Muscle of leg (tissue), 9 donors: ENCODE measurements around the gene CYP27A1. TPM values are rescaled to one million over a fixed set of nuclear protein-coding genes. Genes with fewer than 3 reads are reported as not detected.

Experiments used
- polyA plus RNA-seq, 8 donors: library from polyadenylated mRNA; unstranded; fragments of 120-200 nt; gene quantifications; one replicate each; pipeline versions ENCODE4 v1.2.1 to v1.2.3, GENCODE V29; 2013; ENCODE audit warnings: inconsistent platforms in 1 of 8, low replicate concordance in 1 of 8; ENCODE audit not compliant: insufficient read length in 8 of 8, insufficient read depth in 1 of 8
- total RNA-seq: library from RNA; stranded (reverse); fragments of 120-200 nt; gene quantifications from one replicate; pipeline ENCODE4 v1.2.4, GENCODE V29; 2013

Gene CYP27A1
- total and polyA plus RNA-seq, 9 donors = 11.8 to 26.8 (median 19.3) TPM

Other genes starting within 250 kb of the CYP27A1 start
- gene USP37, start 213.8 kb upstream of the CYP27A1 start, total RNA-seq = 11.0 TPM
- gene USP37, start 213.8 kb upstream of the CYP27A1 start, polyA plus RNA-seq = 10 to 100 TPM in 1 of 8 donors, 1 to 10 TPM in 7; 4.8 to 10.7 (median 9.0) TPM
- 35.4 TPM for gene CNOT9, start 213.3 kb upstream of the CYP27A1 start, total RNA-seq
- gene CNOT9, start 213.3 kb upstream of the CYP27A1 start, polyA plus RNA-seq = 10 to 100 TPM; 31.2 to 42.3 (median 36.1) TPM
- gene PLCD4, start 174.2 kb upstream of the CYP27A1 start, total RNA-seq = 41.8 TPM
- 10 to 100 TPM; 26.8 to 58.5 (median 45.9) TPM for gene PLCD4, start 174.2 kb upstream of the CYP27A1 start, polyA plus RNA-seq
- gene ZNF142, start 122.5 kb upstream of the CYP27A1 start, total RNA-seq = 7.0 TPM
- gene ZNF142, start 122.5 kb upstream of the CYP27A1 start, polyA plus RNA-seq = 10 to 100 TPM; 10.3 to 17.8 (median 12.4) TPM
- gene BCS1L, start 122.5 kb upstream of the CYP27A1 start, total RNA-seq = 33.8 TPM
- gene BCS1L, start 122.5 kb upstream of the CYP27A1 start, polyA plus RNA-seq = 10 to 100 TPM; 33.6 to 43.4 (median 37.8) TPM
- 20.2 TPM for gene RNF25, start 110.1 kb upstream of the CYP27A1 start, total RNA-seq
- 10 to 100 TPM; 22.2 to 32.6 (median 27.9) TPM for gene RNF25, start 110.1 kb upstream of the CYP27A1 start, polyA plus RNA-seq
- 18.8 TPM for gene STK36, start 110.1 kb upstream of the CYP27A1 start, total RNA-seq
- gene STK36, start 110.1 kb upstream of the CYP27A1 start, polyA plus RNA-seq = 10 to 100 TPM; 21.5 to 32.3 (median 27.1) TPM
- 9.7 TPM for gene TTLL4, start 71.3 kb upstream of the CYP27A1 start, total RNA-seq
- 10 to 100 TPM; 19.5 to 25.5 (median 21.1) TPM for gene TTLL4, start 71.3 kb upstream of the CYP27A1 start, polyA plus RNA-seq
- gene PRKAG3, start 49.7 kb downstream of the CYP27A1 start, total RNA-seq = 19.3 TPM
- gene PRKAG3, start 49.7 kb downstream of the CYP27A1 start, polyA plus RNA-seq = 10 to 100 TPM in 7 of 8 donors, 1 to 10 TPM in 1; 9.9 to 22.6 (median 19.0) TPM
- gene WNT6, start 77.7 kb downstream of the CYP27A1 start, total RNA-seq = 0.09 TPM
- gene WNT6, start 77.7 kb downstream of the CYP27A1 start, polyA plus RNA-seq = 1 to 10 TPM in 1 of 8 donors, under 1 TPM in 5, not detected in 2; 0.11 to 2.8 (median 0.13) TPM
- 0.04 TPM for gene WNT10A, start 98.7 kb downstream of the CYP27A1 start, total RNA-seq
- gene WNT10A, start 98.7 kb downstream of the CYP27A1 start, polyA plus RNA-seq = 1 to 10 TPM in 1 of 8 donors, under 1 TPM in 2, not detected in 5; 0.06 to 1.7 (median 0.07) TPM
- 0.04 TPM for gene CDK5R2, start 177.5 kb downstream of the CYP27A1 start, total RNA-seq
- under 1 TPM in 5 of 8 donors, not detected in 3; 0.07 to 0.16 (median 0.08) TPM for gene CDK5R2, start 177.5 kb downstream of the CYP27A1 start, polyA plus RNA-seq
- gene FEV, start 203.0 kb downstream of the CYP27A1 start, total RNA-seq = not detected
- under 1 TPM in 5 of 8 donors, not detected in 3; 0.08 to 0.62 (median 0.40) TPM for gene FEV, start 203.0 kb downstream of the CYP27A1 start, polyA plus RNA-seq
- gene CRYBA2, start 211.3 kb downstream of the CYP27A1 start, total RNA-seq = not detected
- not detected for gene CRYBA2, start 211.3 kb downstream of the CYP27A1 start, polyA plus RNA-seq